ENCODE measurements around the gene BSCL2. TPM values are rescaled to one million over a fixed set of nuclear protein-coding genes. Genes with fewer than 3 reads are reported as not detected.
A peak's percentile ranks its signal among the peaks of the same experiment; 100 is the strongest.
"Not testable (repeated sequence)": the region's sequence is repeated elsewhere in the genome, so short reads cannot be mapped to it uniquely, and the experiment has no call there.

The BSCL2 gene
- total and polyA plus RNA-seq, 2 experiments from 2014 or later, result 49.2 to 78.7 TPM

- Histone ChIP-seq H3K27me3 (no peaks in the 10 kb centered on the region), H3K27ac (no peak overlapping the region), H4K20me1 (ENCODE audit: insufficient read depth, poor library complexity, severe bottlenecking) (no peaks in the 10 kb centered on the region), H3K9me3 (ENCODE audit: low read depth) (no peaks in the 10 kb centered on the region), H3K4me3 (no peak overlapping the region), H3K9me2 (replicated peaks; ENCODE audit: insufficient read depth) (no peaks in the 10 kb centered on the region), H3K79me2 (peaks cover 28% of the 10 kb centered on the region), H3K4me2 (no peak overlapping the region), H2AFZ (no peak overlapping the region), H3K36me3 (replicated peaks; ENCODE audit: insufficient read depth, low read depth) (peaks cover 6% of the 10 kb centered on the region), H3K4me1 (ENCODE audit: insufficient read depth) (no peaks in the 10 kb centered on the region)
- TF ChIP-seq EZH2 (IDR thresholded peaks at IDR 0.05; ENCODE audit: borderline replicate concordance) (no peak), EZH2phosphoT487 (IDR thresholded peaks at IDR 0.05; ENCODE audit: low read depth, severe bottlenecking, unreplicated experiment) (no peak), CTCF (IDR thresholded peaks at IDR 0.05; ENCODE audit: poor library complexity) (no peak)
- DNase-seq (ENCODE audit: low spot score), result no peak
These were observed 30.0 kb upstream of the BSCL2 start for GRCh38 chr11:62737196-62737595.

GRCh38 chr11:62732830-62733229, 25.6 kb upstream of the BSCL2 start:
- 86% methylated on average over 2 of the region's 2 CpGs for WGBS (ENCODE audit: low lambda C conversion rate, missing lambda C conversion rate)
- Histone ChIP-seq H3K79me2 (peaks cover 64% of the 10 kb centered on the region), H3K27ac (no peak overlapping the region), H3K4me1 (ENCODE audit: insufficient read depth) (no peaks in the 10 kb centered on the region), H4K20me1 (ENCODE audit: insufficient read depth, poor library complexity, severe bottlenecking) (no peaks in the 10 kb centered on the region), H3K4me2 (no peak overlapping the region), H3K36me3 (replicated peaks; ENCODE audit: insufficient read depth, low read depth) (no peaks in the 10 kb centered on the region), H3K27me3 (no peaks in the 10 kb centered on the region), H3K9me2 (replicated peaks; ENCODE audit: insufficient read depth) (no peaks in the 10 kb centered on the region), H3K9me3 (ENCODE audit: low read depth) (no peaks in the 10 kb centered on the region), H3K4me3 (no peak overlapping the region), H2AFZ (no peak overlapping the region)
- no peak for DNase-seq (ENCODE audit: low spot score)
- peak; percentile 23 for TF ChIP-seq CTCF (IDR thresholded peaks at IDR 0.05; ENCODE audit: poor library complexity)
- TF ChIP-seq EZH2phosphoT487 (IDR thresholded peaks at IDR 0.05; ENCODE audit: low read depth, severe bottlenecking, unreplicated experiment), result no peak
- TF ChIP-seq EZH2 (IDR thresholded peaks at IDR 0.05; ENCODE audit: borderline replicate concordance), result no peak

GRCh38 chr11:62730076-62730475, 22.9 kb upstream of the BSCL2 start:
- H2AFZ ChIP-seq; H3K27me3 ChIP-seq; H3K36me3 ChIP-seq (replicated peaks; ENCODE audit: insufficient read depth, low read depth); DNase-seq (ENCODE audit: low spot score); H3K27ac ChIP-seq; H3K9me3 ChIP-seq (ENCODE audit: low read depth); H3K4me3 ChIP-seq; H3K4me1 ChIP-seq (ENCODE audit: insufficient read depth); H3K9me2 ChIP-seq (replicated peaks; ENCODE audit: insufficient read depth): not testable (repeated sequence)
- WGBS (ENCODE audit: low lambda C conversion rate, missing lambda C conversion rate), result 82% methylated on average over 14 of the region's 14 CpGs
- Histone ChIP-seq H3K79me2 (peaks cover 78% of the 10 kb centered on the region), H3K4me2 (peak overlapping the region; percentile 81), H4K20me1 (ENCODE audit: insufficient read depth, poor library complexity, severe bottlenecking) (peaks cover 17% of the 10 kb centered on the region)

- peaks cover 79% of the 10 kb centered on the region for H3K79me2 ChIP-seq
- H3K9me3 ChIP-seq (ENCODE audit: low read depth), result no peaks in the 10 kb centered on the region
- peaks cover 34% of the 10 kb centered on the region for H4K20me1 ChIP-seq (ENCODE audit: insufficient read depth, poor library complexity, severe bottlenecking)
- H3K36me3 ChIP-seq (replicated peaks; ENCODE audit: insufficient read depth, low read depth), result no peaks in the 10 kb centered on the region
- no peaks in the 10 kb centered on the region for H3K27me3 ChIP-seq
- WGBS (ENCODE audit: low lambda C conversion rate, missing lambda C conversion rate), result under 1% methylated on average over 29 of the region's 29 CpGs
- peaks cover 16% of the 10 kb centered on the region for H3K4me1 ChIP-seq (ENCODE audit: insufficient read depth)
- peak within 1 kb of the TSS; percentile 91 for H3K27ac ChIP-seq
- DNase-seq (ENCODE audit: low spot score), result peak; percentile 95
- peak within 1 kb of the TSS; percentile 48 for H3K4me3 ChIP-seq
- no peaks in the 10 kb centered on the region for H3K9me2 ChIP-seq (replicated peaks; ENCODE audit: insufficient read depth)
- TF ChIP-seq CTCF (IDR thresholded peaks at IDR 0.05; ENCODE audit: poor library complexity) (no peak), EZH2 (IDR thresholded peaks at IDR 0.05; ENCODE audit: borderline replicate concordance) (no peak), EZH2phosphoT487 (IDR thresholded peaks at IDR 0.05; ENCODE audit: low read depth, severe bottlenecking, unreplicated experiment) (no peak)
- peak within 1 kb of the TSS; percentile 81 for H3K4me2 ChIP-seq
- peak within 1 kb of the TSS; percentile 93 for H2AFZ ChIP-seq
These were observed 21.2 kb upstream of the BSCL2 start, which contains the start of gene TTC9C for GRCh38 chr11:62728171-62728988. Gene TTC9C (plus strand): TSS chr11:62728486. CDS start chr11:62728849, 363 bp downstream.
